HG03432 (cell line): ENCODE measurements around the gene DENND1A.
"Not testable (repeated sequence)": the region's sequence is repeated elsewhere in the genome, so short reads cannot be mapped to it uniquely, and the experiment has no call there.

ENCODE experiments used
- ATAC-seq: cut with Tn5 transposase; IDR thresholded peaks from one replicate; pipeline ENCODE4 v1.9.1; 2021; ENCODE audit warnings: mild to moderate bottlenecking, moderate library complexity; ENCODE audit not compliant: unreplicated experiment

Gene DENND1A

DNA sequence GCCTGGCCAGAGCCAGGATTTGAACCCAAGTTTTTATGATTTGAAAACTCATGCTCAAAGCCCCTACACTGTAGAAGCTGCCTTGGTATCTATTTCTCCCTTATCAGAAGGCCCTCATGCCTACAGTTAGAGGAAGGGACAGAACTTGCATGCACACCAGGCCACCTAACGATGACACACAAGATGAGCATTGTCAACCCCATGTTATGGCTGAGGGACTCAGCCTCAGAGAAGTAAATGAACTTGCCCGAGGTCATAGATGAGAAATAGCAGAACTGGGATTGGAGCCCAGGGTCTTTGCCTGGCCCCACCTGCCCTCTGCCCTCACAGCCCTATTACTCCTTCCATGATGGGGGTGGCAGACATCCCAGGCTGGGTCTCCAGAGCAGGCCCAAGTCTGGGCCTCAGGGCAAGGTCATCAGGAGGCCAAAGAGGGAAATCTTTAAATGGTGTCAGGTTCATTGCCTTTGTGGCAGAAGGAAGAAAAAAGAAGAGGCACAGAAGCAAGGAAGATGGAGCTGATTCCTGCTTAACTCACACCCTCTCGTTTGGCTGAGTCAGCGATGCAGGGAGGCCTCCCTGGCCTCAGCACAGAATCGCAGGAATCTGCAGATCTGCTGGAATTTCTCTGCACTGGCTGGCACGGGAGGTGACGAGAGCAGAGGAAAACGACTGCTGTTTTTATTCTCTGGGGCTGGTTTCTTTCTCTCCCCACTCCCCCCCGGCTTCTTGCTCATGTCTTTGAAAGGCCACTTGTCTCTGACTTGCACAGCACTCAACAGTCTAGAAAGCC, 594.5 kb downstream of the DENND1A start:
- no peak for ATAC-seq

DNA sequence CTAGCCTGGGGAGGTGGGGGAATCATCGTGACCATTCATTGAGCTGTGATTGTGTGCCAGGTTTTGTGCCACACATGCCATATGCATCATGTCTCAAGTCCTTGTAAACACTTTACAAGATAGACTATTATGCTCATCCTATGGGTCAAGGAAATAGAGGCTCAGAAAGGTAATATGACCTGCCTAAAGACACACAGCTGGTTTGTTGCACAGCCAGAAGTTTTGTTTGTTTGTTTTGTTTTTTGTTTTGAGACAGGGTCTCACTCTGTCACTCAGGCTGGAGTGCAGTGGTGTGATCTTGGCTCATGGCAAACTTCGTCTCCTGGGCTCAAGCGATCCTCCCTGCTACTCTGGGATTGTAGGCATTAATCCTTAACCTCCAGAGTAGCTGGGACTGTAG, 595.3 kb downstream of the DENND1A start:
- no peak for ATAC-seq

GRCh38 chr9:123333058-123333669, 596.8 kb downstream of the DENND1A start:
- ATAC-seq = not testable (repeated sequence)

DNA sequence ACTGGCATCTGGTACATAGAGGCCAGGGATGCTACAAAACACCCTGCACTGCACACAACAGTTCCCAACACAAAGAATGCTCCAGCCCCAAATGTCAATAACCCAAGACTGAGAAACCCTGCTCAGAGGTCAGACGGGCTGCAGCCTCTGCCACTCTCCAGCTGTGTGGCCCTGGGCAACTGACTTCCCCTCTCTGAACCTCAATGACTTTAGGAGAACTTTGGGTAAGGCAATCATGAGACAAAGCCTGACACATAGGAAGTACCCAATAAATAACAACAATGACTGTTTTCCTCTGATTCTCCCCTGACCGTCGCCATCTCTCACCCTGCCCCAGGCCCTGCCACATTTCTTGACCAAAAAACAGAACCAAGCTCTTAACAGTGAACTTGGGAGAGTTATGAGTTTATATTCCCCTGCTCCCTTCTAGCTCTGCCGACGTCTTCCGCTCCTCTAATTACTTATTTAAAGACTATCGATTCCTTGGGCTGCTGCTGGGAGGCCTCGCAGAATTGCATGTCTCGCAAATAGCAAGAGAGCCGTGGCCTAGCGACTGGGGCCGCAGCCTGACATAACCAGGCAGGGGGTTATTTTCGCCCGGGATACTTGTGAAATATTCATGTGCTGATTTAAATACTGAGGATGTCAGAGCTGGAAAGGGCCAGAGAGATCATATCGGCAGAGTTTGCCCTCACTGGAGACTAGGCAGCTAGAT, 598.4 kb downstream of the DENND1A start:
- no peak for ATAC-seq
